Measurements from ENCODE around the gene RAD51D.

RAD51D gene

DNA sequence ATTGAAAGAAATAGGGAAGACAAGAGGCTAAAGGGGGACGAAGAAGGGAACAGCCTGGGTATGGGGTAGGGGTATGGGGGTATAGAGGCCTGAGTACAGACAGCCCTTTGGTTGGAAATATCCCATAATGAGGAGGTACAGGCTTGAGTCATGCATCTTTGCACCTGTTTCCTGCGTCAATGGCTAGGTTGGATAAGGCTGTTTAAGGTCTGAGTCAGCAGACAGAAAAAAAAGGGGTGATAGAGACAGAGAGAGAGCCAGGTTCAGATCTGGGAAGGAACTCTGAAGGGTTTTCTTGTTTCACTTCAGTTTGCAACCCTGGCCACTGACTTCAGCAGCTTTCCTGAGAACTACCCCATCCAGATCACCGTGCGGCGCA lies 10.3 kb upstream of the RAD51D start:
- Histone ChIP-seq H3K27ac (no peak overlapping the region), H3K9me3 (no peaks in the 10 kb centered on the region), H3K27me3 (no peaks in the 10 kb centered on the region), H3K4me3 (ENCODE audit: low read depth in 1 of 2, low read length in 1 of 2) (no peak overlapping the region), H3K36me3 (peaks cover 14% of the 10 kb centered on the region), H3K4me1 (ENCODE audit: control insufficient read depth in 1 of 2, insufficient read depth in 1 of 2, low read depth in 1 of 2, low read length in 1 of 2) (no peaks in the 10 kb centered on the region)
- no peak for TF ChIP-seq CTCF (IDR thresholded peaks at IDR 0.05)

GRCh38 chr17:35129154-35129972 lies 9.7 kb upstream of the RAD51D start:
- Histone ChIP-seq H3K27ac (no peak overlapping the region), H3K4me3 (ENCODE audit: low read depth in 1 of 2, low read length in 1 of 2) (no peak overlapping the region), H3K9me3 (no peaks in the 10 kb centered on the region), H3K4me1 (ENCODE audit: control insufficient read depth in 1 of 2, insufficient read depth in 1 of 2, low read depth in 1 of 2, low read length in 1 of 2) (no peaks in the 10 kb centered on the region), H3K27me3 (no peaks in the 10 kb centered on the region), H3K36me3 (peaks cover 14% of the 10 kb centered on the region)
- TF ChIP-seq CTCF (IDR thresholded peaks at IDR 0.05): no peak

- Histone ChIP-seq H3K4me3 (ENCODE audit: low read depth in 1 of 2, low read length in 1 of 2) (no peak overlapping the region), H3K27me3 (no peaks in the 10 kb centered on the region), H3K27ac (no peak overlapping the region), H3K36me3 (peaks cover 10% of the 10 kb centered on the region), H3K4me1 (ENCODE audit: control insufficient read depth in 1 of 2, insufficient read depth in 1 of 2, low read depth in 1 of 2, low read length in 1 of 2) (no peaks in the 10 kb centered on the region), H3K9me3 (no peaks in the 10 kb centered on the region)
- no peak for TF ChIP-seq CTCF (IDR thresholded peaks at IDR 0.05)
Observed at GRCh38 chr17:35127751-35128514, 8.3 kb upstream of the RAD51D start.

GRCh38 chr17:35121315-35121714 lies 1.7 kb upstream of the RAD51D start, which contains the start of gene FNDC8:
TSS of gene FNDC8 (plus strand) at chr17:35121615. CDS start at chr17:35121694, 79 bp downstream.
- no peak within 1 kb of the TSS for H3K4me3 ChIP-seq (ENCODE audit: low read depth in 1 of 2, low read length in 1 of 2)
- H3K27me3 ChIP-seq: no peaks in the 10 kb centered on the region
- no peak within 1 kb of the TSS for H3K27ac ChIP-seq
- TF ChIP-seq CTCF (IDR thresholded peaks at IDR 0.05): no peak
- no peaks in the 10 kb centered on the region for H3K36me3 ChIP-seq
- H3K4me1 ChIP-seq (ENCODE audit: control insufficient read depth in 1 of 2, insufficient read depth in 1 of 2, low read depth in 1 of 2, low read length in 1 of 2): peaks cover 22 to 29% of the 10 kb centered on the region in 2 experiments
- H3K9me3 ChIP-seq: no peaks in the 10 kb centered on the region

DNA sequence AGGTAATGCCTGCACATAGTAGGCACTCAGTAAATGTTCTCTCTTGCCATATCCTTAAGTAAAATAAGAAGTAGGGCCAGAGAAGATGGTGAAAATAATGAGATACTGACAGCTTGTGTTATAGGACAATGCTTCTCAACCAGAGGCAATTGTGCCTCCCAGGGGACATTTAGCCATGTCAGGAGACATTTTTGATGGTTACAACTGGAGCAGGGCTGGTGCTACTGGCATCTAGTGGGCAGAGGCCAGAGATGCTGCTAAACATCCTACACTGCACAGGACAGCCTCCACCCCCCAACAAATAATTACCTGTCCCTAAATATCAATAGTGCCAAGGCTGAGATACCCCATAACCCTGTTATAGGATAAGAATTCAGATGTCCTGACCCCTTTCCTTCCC lies 1.7 kb downstream of the RAD51D start:
- H3K27ac ChIP-seq: peak overlapping the region; percentile 68
- H3K4me3 ChIP-seq (ENCODE audit: low read depth in 1 of 2, low read length in 1 of 2): no peak overlapping the region
- no peaks in the 10 kb centered on the region for H3K27me3 ChIP-seq
- H3K36me3 ChIP-seq: no peaks in the 10 kb centered on the region
- peaks cover 22 to 29% of the 10 kb centered on the region in 2 experiments for H3K4me1 ChIP-seq (ENCODE audit: control insufficient read depth in 1 of 2, insufficient read depth in 1 of 2, low read depth in 1 of 2, low read length in 1 of 2)
- TF ChIP-seq CTCF (IDR thresholded peaks at IDR 0.05): no peak
- no peaks in the 10 kb centered on the region for H3K9me3 ChIP-seq

All from neutrophil (primary cell).